Memory B cell (primary cell): ENCODE measurements around the gene MUCL3.

Experiments used
- ATAC-seq: fragments of 150-1000 bp; cut with Tn5 transposase; 2 replicates; pipeline ENCODE4 v1.10.0; 2021; ENCODE audit warnings: low read depth, mild to moderate bottlenecking, moderate library complexity
- DNase-seq, 2 donors: peaks; one replicate each; pipeline ENCODE4 v3.0.0; 2022; ENCODE audit warnings: low spot score in 2 of 2
- H3K27ac Mint-ChIP-seq: one replicate; pipeline ENCODE4 v1.8.0; 2022; ENCODE audit warnings: mild to moderate bottlenecking, moderate library complexity, mixed read lengths
- H3K27me3 Mint-ChIP-seq: one replicate; pipeline ENCODE4 v1.8.0; 2022; ENCODE audit warnings: mixed read lengths
- H3K36me3 Mint-ChIP-seq: one replicate; pipeline ENCODE4 v1.8.0; 2022; ENCODE audit warnings: mild to moderate bottlenecking, mixed read lengths
- H3K4me1 Mint-ChIP-seq: one replicate; pipeline ENCODE4 v1.8.0; 2022; ENCODE audit warnings: mixed read lengths
- H3K4me3 Mint-ChIP-seq: one replicate; pipeline ENCODE4 v1.8.0; 2022; ENCODE audit warnings: mild to moderate bottlenecking, moderate library complexity, mixed read lengths
- H3K9me3 Mint-ChIP-seq: one replicate; pipeline ENCODE4 v1.8.0; 2022; ENCODE audit warnings: mixed read lengths

Gene MUCL3

GRCh38 chr6:30938730-30939129 lies 2.0 kb upstream of the MUCL3 start:
- Mint-ChIP-seq H3K36me3 (no peaks in the 10 kb centered on the region), H3K9me3 (no peaks in the 10 kb centered on the region), H3K27ac (no peak overlapping the region), H3K4me1 (no peaks in the 10 kb centered on the region), H3K4me3 (no peak overlapping the region), H3K27me3 (peaks cover 38% of the 10 kb centered on the region)
- no peak for DNase-seq
- no peak for ATAC-seq

- no peaks in the 10 kb centered on the region for H3K9me3 Mint-ChIP-seq
- H3K36me3 Mint-ChIP-seq, result no peaks in the 10 kb centered on the region
- H3K4me3 Mint-ChIP-seq, result no peak overlapping the region
- H3K27ac Mint-ChIP-seq, result no peak overlapping the region
- H3K27me3 Mint-ChIP-seq, result peaks cover 41% of the 10 kb centered on the region
- H3K4me1 Mint-ChIP-seq, result no peaks in the 10 kb centered on the region
- DNase-seq (no peak), ATAC-seq (no peak)
Observed at GRCh38 chr6:30939473-30939872, 1.3 kb upstream of the MUCL3 start.

- Mint-ChIP-seq H3K4me1 (no peaks in the 10 kb centered on the region), H3K36me3 (no peaks in the 10 kb centered on the region), H3K4me3 (no peak overlapping the region), H3K9me3 (no peaks in the 10 kb centered on the region), H3K27ac (no peak overlapping the region), H3K27me3 (peaks cover 35% of the 10 kb centered on the region)
- no peak for DNase-seq
- ATAC-seq, result no peak
Observed at GRCh38 chr6:30942338-30943060, 1.7 kb downstream of the MUCL3 start.

- Mint-ChIP-seq H3K27ac (no peak overlapping the region), H3K4me3 (no peak overlapping the region), H3K9me3 (no peaks in the 10 kb centered on the region), H3K36me3 (peaks cover 2% of the 10 kb centered on the region), H3K4me1 (no peaks in the 10 kb centered on the region), H3K27me3 (peaks cover 41% of the 10 kb centered on the region)
- no peak for ATAC-seq
- DNase-seq, result no peak
Observed at GRCh38 chr6:30944051-30944450, 3.3 kb downstream of the MUCL3 start.

GRCh38 chr6:30945281-30945680 lies 4.5 kb downstream of the MUCL3 start:
- Mint-ChIP-seq H3K27me3 (peaks cover 32% of the 10 kb centered on the region), H3K27ac (no peak overlapping the region), H3K9me3 (no peaks in the 10 kb centered on the region), H3K4me3 (no peak overlapping the region), H3K4me1 (no peaks in the 10 kb centered on the region), H3K36me3 (peaks cover 6% of the 10 kb centered on the region)
- no peak for ATAC-seq
- no peak for DNase-seq

- peaks cover 2% of the 10 kb centered on the region for H3K9me3 Mint-ChIP-seq
- peaks cover 11% of the 10 kb centered on the region for H3K36me3 Mint-ChIP-seq
- H3K27me3 Mint-ChIP-seq, result peaks cover 26% of the 10 kb centered on the region
- no peak for ATAC-seq
- no peak overlapping the region for H3K4me3 Mint-ChIP-seq
- H3K4me1 Mint-ChIP-seq, result peaks cover 2% of the 10 kb centered on the region
- H3K27ac Mint-ChIP-seq, result no peak overlapping the region
- no peak for DNase-seq
Observed at GRCh38 chr6:30947231-30947630, 6.5 kb downstream of the MUCL3 start.

GRCh38 chr6:30948811-30949210 lies 8.0 kb downstream of the MUCL3 start:
- ATAC-seq, result no peak
- Mint-ChIP-seq H3K27ac (no peak overlapping the region), H3K4me1 (peaks cover 2% of the 10 kb centered on the region), H3K36me3 (peaks cover 11% of the 10 kb centered on the region), H3K4me3 (no peak overlapping the region), H3K9me3 (peaks cover 2% of the 10 kb centered on the region), H3K27me3 (peaks cover 16% of the 10 kb centered on the region)
- no peak for DNase-seq

- Mint-ChIP-seq H3K27me3 (peaks cover 12% of the 10 kb centered on the region), H3K9me3 (peaks cover 2% of the 10 kb centered on the region), H3K4me1 (peaks cover 5% of the 10 kb centered on the region), H3K4me3 (no peak overlapping the region), H3K36me3 (peaks cover 11% of the 10 kb centered on the region), H3K27ac (no peak overlapping the region)
- no peak for DNase-seq
- ATAC-seq, result no peak
Observed at GRCh38 chr6:30951907-30952469, 11.2 kb downstream of the MUCL3 start.

GRCh38 chr6:30954631-30955366 lies 14.0 kb downstream of the MUCL3 start:
- H3K4me1 Mint-ChIP-seq, result peaks cover 5% of the 10 kb centered on the region
- ATAC-seq (no peak), DNase-seq (no peak)
- peak overlapping the region; percentile 77 for H3K27ac Mint-ChIP-seq
- peaks cover 2% of the 10 kb centered on the region for H3K9me3 Mint-ChIP-seq
- peak overlapping the region; percentile 88 for H3K4me3 Mint-ChIP-seq
- H3K27me3 Mint-ChIP-seq, result peaks cover 5% of the 10 kb centered on the region
- H3K36me3 Mint-ChIP-seq, result peaks cover 7% of the 10 kb centered on the region

- Mint-ChIP-seq H3K27ac (peak overlapping the region; percentile 77), H3K36me3 (peaks cover 3% of the 10 kb centered on the region), H3K4me1 (peaks cover 5% of the 10 kb centered on the region), H3K4me3 (peak overlapping the region; percentile 88), H3K9me3 (peaks cover 2% of the 10 kb centered on the region), H3K27me3 (peaks cover 6% of the 10 kb centered on the region)
- DNase-seq (peak; percentile 72 to 75), ATAC-seq (peak; percentile 92)
Observed at GRCh38 chr6:30955367-30956042, 14.7 kb downstream of the MUCL3 start.

GRCh38 chr6:30957716-30958115 lies 16.9 kb downstream of the MUCL3 start:
- H3K4me3 Mint-ChIP-seq, result no peak overlapping the region
- H3K27me3 Mint-ChIP-seq, result peaks cover 9% of the 10 kb centered on the region
- DNase-seq (no peak), ATAC-seq (no peak)
- no peak overlapping the region for H3K27ac Mint-ChIP-seq
- no peaks in the 10 kb centered on the region for H3K36me3 Mint-ChIP-seq
- H3K9me3 Mint-ChIP-seq, result no peaks in the 10 kb centered on the region
- peaks cover 5% of the 10 kb centered on the region for H3K4me1 Mint-ChIP-seq

GRCh38 chr6:30960907-30961673 lies 20.3 kb downstream of the MUCL3 start:
- H3K27me3 Mint-ChIP-seq, result peaks cover 29% of the 10 kb centered on the region
- H3K9me3 Mint-ChIP-seq, result no peaks in the 10 kb centered on the region

GRCh38 chr6:30962716-30963115 lies 21.9 kb downstream of the MUCL3 start:
- H3K4me3 Mint-ChIP-seq, result no peak overlapping the region

More at GRCh38 chr6:30960907-30961673, 20.3 kb downstream of the MUCL3 start:
- peaks cover 6% of the 10 kb centered on the region for H3K4me1 Mint-ChIP-seq
- H3K4me3 Mint-ChIP-seq, result no peak overlapping the region
- no peaks in the 10 kb centered on the region for H3K36me3 Mint-ChIP-seq
- no peak for ATAC-seq
- DNase-seq, result no peak
- H3K27ac Mint-ChIP-seq, result no peak overlapping the region

More at GRCh38 chr6:30962716-30963115, 21.9 kb downstream of the MUCL3 start:
- Mint-ChIP-seq H3K36me3 (no peaks in the 10 kb centered on the region), H3K4me1 (peaks cover 5% of the 10 kb centered on the region), H3K27ac (no peak overlapping the region), H3K27me3 (peaks cover 31% of the 10 kb centered on the region), H3K9me3 (no peaks in the 10 kb centered on the region)
- DNase-seq, result no peak
- ATAC-seq, result no peak
